Measurements from ENCODE around the gene DNAJC15. TPM values are rescaled to one million over a fixed set of nuclear protein-coding genes. Genes with fewer than 3 reads are reported as not detected.

DNAJC15 gene
- total RNA-seq, 1 experiment from 2014 or later = 12.5 TPM

GRCh38 chr13:43133792-43134191 lies 110.4 kb downstream of the DNAJC15 start:
- Histone ChIP-seq H3K9me2 (replicated peaks; ENCODE audit: low read length) (no peaks in the 10 kb centered on the region), H3K27ac (ENCODE audit: low read length) (no peak overlapping the region), H3K27me3 (ENCODE audit: low read length) (no peaks in the 10 kb centered on the region), H4K20me1 (ENCODE audit: low read length) (no peaks in the 10 kb centered on the region), H3K79me2 (ENCODE audit: low read length) (no peaks in the 10 kb centered on the region), H2AFZ (ENCODE audit: low read length) (no peak overlapping the region), H3K4me1 (ENCODE audit: insufficient read depth, low read length) (peaks cover 10% of the 10 kb centered on the region; the same call in 1 of the 2 replicates), H3K4me2 (ENCODE audit: low read length) (no peak overlapping the region), H3K4me3 (ENCODE audit: low read length) (no peak overlapping the region), H3K9ac (ENCODE audit: low read length) (no peak overlapping the region), H3K9me3 (ENCODE audit: low read length) (no peaks in the 10 kb centered on the region), H3F3A (ENCODE audit: low read length, unreplicated experiment) (no peaks in the 10 kb centered on the region), H3K36me3 (ENCODE audit: low read depth, low read length) (no peaks in the 10 kb centered on the region)
- CTCF ChIA-PET = no interaction called here
- ATAC-seq = no peak
- intact Hi-C loops (cut with micrococcal nuclease) = loop anchor here (2.0 kb wide), 1 partner anchor 49 kb away; no protein-coding TSS in a partner anchor
- DNase-seq = no peak
- no TSS peak for BruUV-seq (replicated peaks)
- POLR2A ChIA-PET (ENCODE audit: unreplicated experiment) = no interaction called here
- TF ChIP-seq EZH2 (IDR thresholded peaks at IDR 0.05; ENCODE audit: low read length, unreplicated experiment) = no peak
- no peak for TF ChIP-seq CTCF (conservative IDR thresholded peaks at IDR 0.05; ENCODE audit: low read depth, low read length)
- TF ChIP-seq EZH2phosphoT487 (IDR thresholded peaks at IDR 0.05; ENCODE audit: borderline replicate concordance, low read length) = no peak

GRCh38 chr13:43134868-43135267 lies 111.5 kb downstream of the DNAJC15 start:
- H3K27me3 ChIP-seq (ENCODE audit: low read length) = no peaks in the 10 kb centered on the region
- H3K79me2 ChIP-seq (ENCODE audit: low read length) = no peaks in the 10 kb centered on the region
- H3F3A ChIP-seq (ENCODE audit: low read length, unreplicated experiment) = no peaks in the 10 kb centered on the region
- peaks cover 10% of the 10 kb centered on the region; the same call in 1 of the 2 replicates for H3K4me1 ChIP-seq (ENCODE audit: insufficient read depth, low read length)
- no peaks in the 10 kb centered on the region for H3K9me2 ChIP-seq (replicated peaks; ENCODE audit: low read length)
- TF ChIP-seq CTCF (conservative IDR thresholded peaks at IDR 0.05; ENCODE audit: low read depth, low read length) (no peak), EZH2 (IDR thresholded peaks at IDR 0.05; ENCODE audit: low read length, unreplicated experiment) (no peak), EZH2phosphoT487 (IDR thresholded peaks at IDR 0.05; ENCODE audit: borderline replicate concordance, low read length) (no peak)
- H3K9me3 ChIP-seq (ENCODE audit: low read length) = no peaks in the 10 kb centered on the region
- no peak overlapping the region for H3K27ac ChIP-seq (ENCODE audit: low read length)
- no peak overlapping the region for H2AFZ ChIP-seq (ENCODE audit: low read length)
- H3K4me2 ChIP-seq (ENCODE audit: low read length) = no peak overlapping the region
- no peaks in the 10 kb centered on the region for H3K36me3 ChIP-seq (ENCODE audit: low read depth, low read length)
- DNase-seq (no peak), ATAC-seq (no peak)
- ChIA-PET POLR2A (ENCODE audit: unreplicated experiment) (no interaction called here), CTCF (no interaction called here)
- intact Hi-C loops (cut with micrococcal nuclease) = no loop called here
- H4K20me1 ChIP-seq (ENCODE audit: low read length) = no peaks in the 10 kb centered on the region
- no peak overlapping the region for H3K4me3 ChIP-seq (ENCODE audit: low read length)
- H3K9ac ChIP-seq (ENCODE audit: low read length) = no peak overlapping the region
- no TSS peak for BruUV-seq (replicated peaks)

GRCh38 chr13:43135516-43135915 lies 112.1 kb downstream of the DNAJC15 start:
- no peaks in the 10 kb centered on the region for H3K36me3 ChIP-seq (ENCODE audit: low read depth, low read length)
- intact Hi-C loops (cut with micrococcal nuclease) = no loop called here
- TF ChIP-seq EZH2phosphoT487 (IDR thresholded peaks at IDR 0.05; ENCODE audit: borderline replicate concordance, low read length) (no peak), CTCF (conservative IDR thresholded peaks at IDR 0.05; ENCODE audit: low read depth, low read length) (no peak), EZH2 (IDR thresholded peaks at IDR 0.05; ENCODE audit: low read length, unreplicated experiment) (no peak)
- no peaks in the 10 kb centered on the region for H3K9me2 ChIP-seq (replicated peaks; ENCODE audit: low read length)
- H3K4me1 ChIP-seq (ENCODE audit: insufficient read depth, low read length) = peaks cover 10% of the 10 kb centered on the region; the same call in 1 of the 2 replicates
- no peak for DNase-seq
- H3K4me2 ChIP-seq (ENCODE audit: low read length) = no peak overlapping the region
- ChIA-PET CTCF (no interaction called here), POLR2A (ENCODE audit: unreplicated experiment) (no interaction called here)
- H3K9me3 ChIP-seq (ENCODE audit: low read length) = no peaks in the 10 kb centered on the region
- H4K20me1 ChIP-seq (ENCODE audit: low read length) = no peaks in the 10 kb centered on the region
- H2AFZ ChIP-seq (ENCODE audit: low read length) = no peak overlapping the region
- no TSS peak for BruUV-seq (replicated peaks)
- H3K9ac ChIP-seq (ENCODE audit: low read length) = no peak overlapping the region
- no peaks in the 10 kb centered on the region for H3K27me3 ChIP-seq (ENCODE audit: low read length)
- H3K4me3 ChIP-seq (ENCODE audit: low read length) = no peak overlapping the region
- H3K27ac ChIP-seq (ENCODE audit: low read length) = no peak overlapping the region
- H3F3A ChIP-seq (ENCODE audit: low read length, unreplicated experiment) = no peaks in the 10 kb centered on the region
- no peak for ATAC-seq
- no peaks in the 10 kb centered on the region for H3K79me2 ChIP-seq (ENCODE audit: low read length)
